Thyroid gland (tissue), 4 donors: ENCODE measurements around the gene FOXL3.

Experiments
- CTCF ChIP-seq, 6 experiments: fragments of 200-600 bp in 3 of 6; fragments of 450-650 bp in 3 of 6; sonication (generic) in 3 of 6; IDR thresholded peaks; one replicate each; pipeline ENCODE4 v1.5.1; 2016 to 2019; ENCODE audit warnings: antibody characterized with exemption in 6 of 6, mild to moderate bottlenecking in 2 of 6, inconsistent platforms in 1 of 6, moderate library complexity in 1 of 6
- POLR2A ChIP-seq, 2 donors: fragments of 450-650 bp; IDR thresholded peaks; one replicate each; pipeline ENCODE4 v1.6.1; 2017; ENCODE audit warnings: antibody characterized with exemption in 2 of 2, mild to moderate bottlenecking in 2 of 2, moderate library complexity in 1 of 2

- TF ChIP-seq POLR2A (IDR thresholded peaks at IDR 0.05) = no peak
- no peak for TF ChIP-seq CTCF (IDR thresholded peaks at IDR 0.05)
These were observed 30.1 kb upstream of the FOXL3 start for GRCh38 chr7:259751-260405.
